Neutrophil (primary cell): Measurements from ENCODE around the gene NTPCR.

ENCODE experiments used
- H3K27ac ChIP-seq: fragments of 200-600 bp; sonication (generic); 2 replicates; pipeline ENCODE4 v1.5.1; 2016; ENCODE audit warnings: mild to moderate bottlenecking, moderate library complexity
- H3K27me3 ChIP-seq: fragments of 200-600 bp; sonication (generic); 2 replicates; pipeline ENCODE4 v1.6.0; 2016; ENCODE audit warnings: mild to moderate bottlenecking
- H3K36me3 ChIP-seq: fragments of 200-600 bp; sonication (generic); 2 replicates; pipeline ENCODE4 v1.5.1; 2017
- H3K4me1 ChIP-seq, 2 experiments: fragments of 200-600 bp in 1 of 2; sonication (generic) in 1 of 2; 1 replicate in 1 of 2; 2 replicates in 1 of 2; pipeline versions ENCODE4 v1.5.1 to v1.6.1; 2013 to 2016; ENCODE audit warnings: low read depth in 1 of 2, low read length in 1 of 2, mild to moderate bottlenecking in 1 of 2, moderate library complexity in 1 of 2; ENCODE audit not compliant: control insufficient read depth in 1 of 2, insufficient read depth in 1 of 2
- H3K4me3 ChIP-seq, 2 experiments: fragments of 200-600 bp in 1 of 2; sonication (generic) in 1 of 2; 1 replicate in 1 of 2; 2 replicates in 1 of 2; pipeline ENCODE4 v1.5.1; 2013 to 2016; ENCODE audit warnings: low read depth in 1 of 2, low read length in 1 of 2, mild to moderate bottlenecking in 1 of 2, moderate library complexity in 1 of 2
- H3K9me3 ChIP-seq: fragments of 200-600 bp; sonication (generic); 2 replicates; pipeline ENCODE4 v1.5.1; 2016
- TF ChIP-seq, protein P1 (sequence below): fragments of 200-600 bp; sonication (generic); IDR thresholded peaks from 2 replicates; pipeline ENCODE4 v1.5.1; 2016; ENCODE audit warnings: antibody characterized with exemption

The NTPCR gene

DNA sequence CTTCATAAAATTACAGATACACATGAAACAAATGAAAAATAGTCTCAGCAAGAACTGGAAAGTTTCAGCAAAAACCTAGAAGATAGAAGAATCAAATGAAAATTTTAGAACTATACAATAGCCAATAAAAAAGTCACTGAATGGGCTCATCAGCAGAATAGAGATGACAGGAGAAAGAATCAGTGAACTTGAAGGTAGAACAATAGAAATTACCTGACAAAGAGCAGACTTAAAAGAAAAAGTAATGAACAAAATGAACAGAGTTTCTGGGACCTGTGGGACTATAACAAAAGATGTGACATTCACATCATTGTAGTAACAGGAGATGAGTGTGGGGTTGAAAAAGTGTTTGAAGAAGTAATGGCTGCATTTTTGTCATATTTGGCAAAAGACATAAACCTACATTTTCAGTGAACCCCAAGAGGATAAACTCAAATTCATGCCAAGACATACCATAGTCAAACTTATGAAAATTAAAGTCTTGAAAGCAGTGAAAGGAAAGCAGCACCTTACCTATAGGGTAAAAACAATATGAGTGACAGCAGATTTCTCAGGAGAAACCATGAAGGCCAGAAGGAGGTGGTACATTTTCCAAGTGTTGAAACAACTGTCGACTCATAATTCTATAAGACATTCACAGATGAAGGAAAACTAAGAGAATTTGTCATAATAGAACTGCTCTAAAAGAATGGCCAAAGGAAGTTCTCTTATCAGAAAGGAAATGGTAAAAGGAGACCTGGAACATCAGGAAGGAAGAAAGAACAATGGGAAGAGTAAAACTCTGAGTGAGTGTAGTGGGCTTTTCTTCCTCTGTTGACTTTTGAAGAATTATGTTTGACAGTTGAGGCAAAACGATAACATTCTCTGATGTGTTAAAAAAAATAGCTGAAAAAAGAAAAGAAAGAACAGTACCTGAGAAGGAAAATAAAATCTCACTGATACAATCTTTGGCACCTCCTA is 23.5 kb downstream of the NTPCR start:
- TF ChIP-seq, protein P1, sequence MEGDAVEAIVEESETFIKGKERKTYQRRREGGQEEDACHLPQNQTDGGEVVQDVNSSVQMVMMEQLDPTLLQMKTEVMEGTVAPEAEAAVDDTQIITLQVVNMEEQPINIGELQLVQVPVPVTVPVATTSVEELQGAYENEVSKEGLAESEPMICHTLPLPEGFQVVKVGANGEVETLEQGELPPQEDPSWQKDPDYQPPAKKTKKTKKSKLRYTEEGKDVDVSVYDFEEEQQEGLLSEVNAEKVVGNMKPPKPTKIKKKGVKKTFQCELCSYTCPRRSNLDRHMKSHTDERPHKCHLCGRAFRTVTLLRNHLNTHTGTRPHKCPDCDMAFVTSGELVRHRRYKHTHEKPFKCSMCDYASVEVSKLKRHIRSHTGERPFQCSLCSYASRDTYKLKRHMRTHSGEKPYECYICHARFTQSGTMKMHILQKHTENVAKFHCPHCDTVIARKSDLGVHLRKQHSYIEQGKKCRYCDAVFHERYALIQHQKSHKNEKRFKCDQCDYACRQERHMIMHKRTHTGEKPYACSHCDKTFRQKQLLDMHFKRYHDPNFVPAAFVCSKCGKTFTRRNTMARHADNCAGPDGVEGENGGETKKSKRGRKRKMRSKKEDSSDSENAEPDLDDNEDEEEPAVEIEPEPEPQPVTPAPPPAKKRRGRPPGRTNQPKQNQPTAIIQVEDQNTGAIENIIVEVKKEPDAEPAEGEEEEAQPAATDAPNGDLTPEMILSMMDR, result no peak
- peaks cover 22% of the 10 kb centered on the region for H3K36me3 ChIP-seq

DNA sequence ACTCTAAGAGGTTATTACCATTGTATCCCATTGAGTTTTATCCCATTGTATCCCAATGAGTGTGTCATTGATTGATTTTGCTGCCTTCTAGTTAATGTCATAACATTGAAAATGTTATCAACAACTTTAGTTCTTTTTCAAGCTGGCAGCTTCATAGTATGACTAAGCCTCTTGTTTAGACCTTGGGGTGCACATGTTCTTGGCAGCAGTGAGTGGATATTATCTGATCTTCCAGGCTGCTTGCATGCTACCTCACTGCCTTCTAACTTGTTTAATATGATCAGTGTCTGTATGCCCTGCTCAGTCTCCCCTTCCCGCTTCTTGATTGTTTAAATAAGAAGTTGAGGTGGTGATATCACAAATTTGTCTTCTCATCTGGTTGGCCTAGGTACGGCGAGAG is 24.6 kb downstream of the NTPCR start:
- TF ChIP-seq, protein P1, result no peak
- H3K27ac ChIP-seq, result no peak overlapping the region
- H3K4me1 ChIP-seq, result peaks cover 7 to 9% of the 10 kb centered on the region in 2 experiments
- H3K9me3 ChIP-seq, result no peaks in the 10 kb centered on the region
- H3K27me3 ChIP-seq, result no peaks in the 10 kb centered on the region
- H3K4me3 ChIP-seq, result no peak overlapping the region
- H3K36me3 ChIP-seq, result peaks cover 20% of the 10 kb centered on the region

More for the DNA sequence above, 23.5 kb downstream of the NTPCR start:
- Histone ChIP-seq H3K4me1 (peaks cover 7 to 9% of the 10 kb centered on the region in 2 experiments), H3K9me3 (no peaks in the 10 kb centered on the region), H3K27ac (no peak overlapping the region), H3K4me3 (no peak overlapping the region), H3K27me3 (no peaks in the 10 kb centered on the region)

DNA sequence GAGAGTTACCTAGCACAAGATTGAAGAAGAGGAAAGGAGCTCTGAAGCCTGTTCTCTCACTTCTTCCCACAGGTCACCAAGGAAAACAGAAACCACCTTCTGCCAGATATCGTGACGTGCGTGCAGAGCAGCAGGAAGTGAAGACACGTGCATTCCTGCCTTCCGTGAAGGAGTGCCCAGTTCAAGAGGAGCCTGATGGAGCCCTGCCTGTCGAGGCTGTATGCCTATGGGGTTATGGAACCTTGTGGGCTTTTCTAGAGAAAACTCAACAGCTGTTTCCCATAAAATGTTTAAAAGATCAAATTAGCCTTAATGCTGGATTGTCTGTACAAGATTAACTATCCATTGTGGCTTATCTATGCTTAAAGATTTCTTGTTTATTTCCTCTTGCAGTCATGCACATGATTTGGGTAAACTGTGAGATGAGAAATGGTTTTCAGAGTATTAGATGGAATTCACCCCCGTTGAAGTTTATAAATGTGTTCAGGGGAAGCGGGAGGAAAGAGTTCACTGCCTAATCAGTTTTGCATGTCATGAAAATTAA is 27.8 kb downstream of the NTPCR start:
- TF ChIP-seq, protein P1, result no peak

DNA sequence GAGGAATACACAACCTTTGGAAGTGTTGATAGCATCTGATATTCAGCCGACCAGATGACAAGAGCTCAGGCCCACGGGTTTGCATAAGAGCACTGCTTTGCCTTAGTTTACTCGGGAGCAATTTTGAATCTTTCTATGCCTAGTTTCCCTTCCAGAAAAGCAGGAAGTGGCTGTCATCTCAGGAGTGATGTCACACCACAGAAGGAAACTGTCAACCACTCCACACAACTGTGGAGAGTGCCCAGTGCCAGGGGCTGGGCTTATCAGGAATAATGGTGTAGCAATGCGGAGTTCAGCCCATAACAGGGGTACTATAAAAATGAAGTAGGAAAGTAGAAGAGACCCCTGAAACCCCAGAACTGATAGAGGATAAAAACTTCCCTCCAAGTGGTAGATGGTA is 28.4 kb downstream of the NTPCR start:
- Histone ChIP-seq H3K27ac (no peak overlapping the region), H3K4me1 (peaks cover 7 to 9% of the 10 kb centered on the region in 2 experiments), H3K4me3 (no peak overlapping the region), H3K27me3 (no peaks in the 10 kb centered on the region), H3K36me3 (peaks cover 5% of the 10 kb centered on the region), H3K9me3 (no peaks in the 10 kb centered on the region)
- TF ChIP-seq, protein P1, result no peak

More for the DNA sequence above, 27.8 kb downstream of the NTPCR start:
- Histone ChIP-seq H3K27me3 (no peaks in the 10 kb centered on the region), H3K4me3 (no peak overlapping the region), H3K4me1 (peaks cover 7 to 9% of the 10 kb centered on the region in 2 experiments), H3K9me3 (no peaks in the 10 kb centered on the region), H3K27ac (no peak overlapping the region), H3K36me3 (peaks cover 5% of the 10 kb centered on the region)

DNA sequence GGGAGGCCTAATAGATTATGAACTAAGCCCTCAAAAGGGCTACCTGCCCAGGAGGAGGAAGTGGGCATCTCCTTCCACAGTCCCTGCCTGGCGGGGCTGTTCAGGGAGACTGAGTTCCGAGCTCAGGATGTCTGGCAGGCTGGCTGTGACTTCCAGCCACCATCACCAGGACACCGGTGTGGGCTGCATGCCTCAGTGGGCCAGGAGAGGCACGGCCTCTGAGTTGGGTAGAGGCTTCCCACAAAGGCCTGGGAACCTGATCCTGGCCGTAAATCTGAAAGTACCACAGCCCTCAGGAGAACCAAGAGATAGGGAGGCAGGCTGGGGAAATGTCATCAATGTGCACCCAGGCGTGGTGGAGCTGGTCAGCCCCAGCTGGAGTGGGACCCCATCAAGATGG is 29.1 kb downstream of the NTPCR start:
- no peak overlapping the region for H3K27ac ChIP-seq
- TF ChIP-seq, protein P1, result no peak
- H3K4me1 ChIP-seq, result peaks cover 7 to 9% of the 10 kb centered on the region in 2 experiments
- no peak overlapping the region for H3K4me3 ChIP-seq
- H3K27me3 ChIP-seq, result no peaks in the 10 kb centered on the region
- H3K9me3 ChIP-seq, result no peaks in the 10 kb centered on the region
- peaks cover 5% of the 10 kb centered on the region for H3K36me3 ChIP-seq
